ENCODE results near the gene MRGPRG. TPM values are rescaled to one million over a fixed set of nuclear protein-coding genes. Genes with fewer than 3 reads are reported as not detected.
A peak's percentile ranks its signal among the peaks of the same experiment; 100 is the strongest.

MRGPRG gene
- polyA plus RNA-seq, 1 donor = not detected

DNA sequence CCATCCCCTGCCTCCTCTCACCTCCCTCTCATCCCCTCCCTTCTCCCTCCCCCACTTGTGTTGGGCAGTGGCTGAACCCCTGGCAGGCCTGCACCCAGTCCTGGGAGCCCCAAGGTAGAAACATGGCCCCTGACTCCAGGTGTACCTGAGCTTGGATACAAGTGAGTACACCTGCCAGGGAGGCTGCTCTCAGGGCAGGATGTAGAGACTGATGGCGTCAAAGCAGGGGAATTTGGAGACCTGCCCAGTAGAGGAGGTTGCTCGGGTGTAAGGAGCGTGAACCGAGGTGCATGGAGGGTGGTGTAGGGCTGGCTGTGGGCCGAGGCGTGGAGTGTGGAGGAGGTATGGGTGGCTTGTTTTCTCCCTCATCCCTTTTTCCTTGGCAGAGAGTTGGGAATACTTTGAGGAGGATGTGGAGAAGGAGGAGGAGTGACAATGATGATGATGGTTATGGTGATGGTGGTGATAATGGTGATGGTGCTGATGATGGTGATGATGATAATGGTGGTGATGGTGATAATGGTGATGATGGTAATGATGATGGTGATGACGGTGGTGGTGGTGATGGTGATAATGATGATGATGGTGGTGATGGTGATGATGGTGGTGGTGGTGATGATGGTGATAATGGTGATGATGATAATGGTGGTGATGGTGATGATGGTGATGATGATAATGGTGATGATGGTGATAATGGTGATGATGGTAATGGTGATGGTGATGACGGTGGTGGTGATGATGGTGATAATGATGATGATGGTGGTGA lies 12.3 kb downstream of the MRGPRG start:
- no peaks in the 10 kb centered on the region for H3K36me3 ChIP-seq (ENCODE audit: control insufficient read depth, insufficient read depth, low read length)
- DNase-seq = no peak
- peaks cover 38% of the 10 kb centered on the region for H3K27me3 ChIP-seq (ENCODE audit: control insufficient read depth, insufficient read depth, low read length)
- no peak overlapping the region for H3K4me3 ChIP-seq (ENCODE audit: low read length)
- H3K27ac ChIP-seq (ENCODE audit: low read length) = no peak overlapping the region
- H3K4me1 ChIP-seq (ENCODE audit: control insufficient read depth, insufficient read depth, low read length) = peaks cover 16% of the 10 kb centered on the region
- WGBS (ENCODE audit: insufficient coverage, low lambda C conversion rate) = 92% methylated on average over 2 of the region's 8 CpGs
- H3K9me3 ChIP-seq (ENCODE audit: control insufficient read depth, low read depth, low read length) = no peaks in the 10 kb centered on the region

DNA sequence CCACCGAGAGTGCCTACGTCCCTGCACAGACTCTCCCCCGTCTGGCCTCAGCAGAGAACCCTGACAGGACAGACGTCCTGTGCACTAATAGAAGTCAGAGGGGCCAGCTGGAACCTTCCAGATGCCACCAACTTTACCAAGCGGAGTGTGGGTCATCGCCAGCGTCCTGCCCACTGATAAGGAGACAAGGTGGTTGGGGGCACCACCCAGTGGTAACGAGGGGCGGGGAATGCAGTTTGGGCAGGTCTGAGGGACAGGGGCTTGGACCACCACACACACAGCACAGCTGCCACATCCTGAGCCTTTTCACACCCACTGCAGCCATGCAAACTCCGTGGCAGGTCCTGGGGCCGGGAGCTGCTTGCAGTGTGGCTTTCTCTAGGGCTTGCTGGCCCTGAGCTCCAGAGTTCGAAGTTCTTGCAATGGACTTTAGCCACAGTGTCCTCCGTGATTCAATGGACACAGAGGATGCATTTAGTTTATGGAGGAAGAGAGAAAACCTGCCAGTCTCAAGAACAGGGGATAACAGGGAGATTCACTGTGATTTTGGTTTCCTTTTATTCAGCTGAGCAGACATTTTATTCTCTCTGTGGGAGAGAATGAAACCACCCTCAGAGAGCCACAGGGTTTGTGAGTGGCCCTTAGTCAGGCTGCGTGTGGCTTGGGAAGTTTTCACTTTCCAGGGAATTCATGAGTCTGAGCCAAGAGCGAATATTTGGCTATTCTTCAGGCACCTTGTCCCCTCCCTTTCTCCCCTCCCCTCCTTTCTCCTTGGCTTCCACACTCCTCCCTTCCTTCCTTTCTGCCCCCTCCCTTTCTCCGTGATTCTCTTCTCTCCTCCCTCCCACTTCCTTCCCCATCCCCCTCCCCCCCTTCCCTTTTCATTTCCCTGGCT lies 13.1 kb downstream of the MRGPRG start:
- H3K4me3 ChIP-seq (ENCODE audit: low read length) = no peak overlapping the region
- H3K27ac ChIP-seq (ENCODE audit: low read length) = no peak overlapping the region
- H3K4me1 ChIP-seq (ENCODE audit: control insufficient read depth, insufficient read depth, low read length) = peaks cover 16% of the 10 kb centered on the region
- peaks cover 46% of the 10 kb centered on the region for H3K27me3 ChIP-seq (ENCODE audit: control insufficient read depth, insufficient read depth, low read length)
- WGBS (ENCODE audit: insufficient coverage, low lambda C conversion rate) = no CpG with 5 or more reads among the region's 16 CpGs
- DNase-seq = peak in 1 of 2 donors; percentile 21
- H3K9me3 ChIP-seq (ENCODE audit: control insufficient read depth, low read depth, low read length) = no peaks in the 10 kb centered on the region
- no peaks in the 10 kb centered on the region for H3K36me3 ChIP-seq (ENCODE audit: control insufficient read depth, insufficient read depth, low read length)

DNA sequence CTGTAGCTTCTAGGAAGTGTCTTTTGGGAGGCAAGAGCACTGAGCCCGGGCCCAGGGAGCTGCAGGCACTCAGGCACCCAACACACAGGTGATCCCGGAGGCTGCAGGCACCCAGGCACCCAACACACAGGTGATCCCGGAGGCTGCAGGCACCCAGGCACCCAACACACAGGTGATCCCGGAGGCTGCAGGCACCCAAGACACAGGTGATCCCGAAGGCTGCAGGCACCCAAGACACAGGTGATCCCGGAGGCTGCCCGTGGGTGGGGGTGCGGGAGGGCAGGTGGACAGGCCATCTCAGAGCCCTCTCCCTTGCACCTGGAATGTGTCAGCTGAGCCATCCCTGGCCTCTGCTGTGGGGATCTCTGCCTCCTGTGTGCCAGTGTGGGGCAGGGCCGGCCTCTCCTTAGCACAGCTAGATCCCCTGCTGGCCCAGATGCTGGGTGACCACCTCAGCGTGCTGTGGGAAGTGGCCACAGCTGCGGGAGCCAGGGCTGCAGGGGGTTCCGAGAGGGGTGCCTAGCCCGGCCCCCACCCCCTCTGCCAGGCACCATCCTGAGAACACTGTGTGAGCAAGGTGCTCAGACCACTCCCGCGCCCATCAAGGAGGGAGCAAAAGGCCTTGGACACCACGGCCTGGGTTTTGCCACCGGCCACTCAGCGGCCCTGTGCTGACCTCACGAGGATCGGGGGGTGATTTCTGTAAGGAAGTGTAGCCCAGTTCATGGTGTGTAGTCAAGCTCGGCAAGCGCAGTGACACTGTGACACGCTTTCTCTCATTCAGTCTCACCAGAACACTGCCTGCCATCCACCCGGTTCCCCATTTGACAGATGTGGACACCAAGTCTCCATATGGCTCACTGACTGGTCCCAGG lies 14.2 kb downstream of the MRGPRG start:
- WGBS (ENCODE audit: insufficient coverage, low lambda C conversion rate) = no CpG with 5 or more reads among the region's 24 CpGs
- no peaks in the 10 kb centered on the region for H3K9me3 ChIP-seq (ENCODE audit: control insufficient read depth, low read depth, low read length)
- H3K27ac ChIP-seq (ENCODE audit: low read length) = no peak overlapping the region
- no peak for DNase-seq
- no peaks in the 10 kb centered on the region for H3K36me3 ChIP-seq (ENCODE audit: control insufficient read depth, insufficient read depth, low read length)
- peaks cover 16% of the 10 kb centered on the region for H3K4me1 ChIP-seq (ENCODE audit: control insufficient read depth, insufficient read depth, low read length)
- peaks cover 53% of the 10 kb centered on the region for H3K27me3 ChIP-seq (ENCODE audit: control insufficient read depth, insufficient read depth, low read length)
- H3K4me3 ChIP-seq (ENCODE audit: low read length) = no peak overlapping the region

DNA sequence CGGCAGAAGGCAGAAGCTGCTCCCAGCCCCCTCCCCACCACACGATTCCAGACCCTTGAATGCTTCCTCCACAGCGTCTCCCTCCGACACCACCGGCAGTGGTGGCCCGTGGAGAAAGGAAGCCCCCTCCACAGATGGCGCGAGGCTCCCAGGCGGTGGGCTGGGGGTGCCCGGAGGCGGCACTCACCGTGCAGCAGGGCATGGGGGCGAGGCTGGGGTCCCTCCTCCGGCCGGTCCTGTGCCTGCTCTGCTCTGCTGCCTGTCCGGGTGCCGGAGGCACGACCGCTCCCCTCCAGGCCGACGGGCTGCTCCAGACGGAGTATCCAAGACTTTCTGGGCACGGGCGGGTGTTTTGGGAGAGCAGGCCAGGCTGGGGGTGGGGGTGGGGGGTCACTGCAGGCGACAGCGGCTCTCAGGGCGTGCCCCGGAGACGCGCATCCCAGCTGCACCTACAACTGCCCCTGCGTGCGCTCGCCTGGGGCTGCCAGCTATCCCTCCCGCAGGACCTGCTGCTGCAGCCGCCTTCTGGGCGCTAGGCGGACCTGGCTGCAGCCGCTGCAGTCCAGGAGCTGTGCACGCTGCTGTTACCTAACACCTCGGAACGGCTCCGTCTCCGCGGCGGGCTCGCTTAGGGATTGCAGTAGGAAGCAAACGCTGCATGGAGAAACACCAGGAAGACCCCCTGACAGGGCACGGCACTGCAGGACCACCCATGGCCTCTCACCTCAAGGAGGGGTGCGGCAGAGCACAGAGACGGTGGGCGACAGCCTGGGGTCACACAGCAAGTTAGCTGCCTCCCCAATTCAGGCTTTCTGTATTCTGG lies 15.2 kb downstream of the MRGPRG start:
- Histone ChIP-seq H3K4me1 (ENCODE audit: control insufficient read depth, insufficient read depth, low read length) (peaks cover 16% of the 10 kb centered on the region), H3K9me3 (ENCODE audit: control insufficient read depth, low read depth, low read length) (no peaks in the 10 kb centered on the region), H3K4me3 (ENCODE audit: low read length) (no peak overlapping the region), H3K36me3 (ENCODE audit: control insufficient read depth, insufficient read depth, low read length) (no peaks in the 10 kb centered on the region), H3K27me3 (ENCODE audit: control insufficient read depth, insufficient read depth, low read length) (peaks cover 53% of the 10 kb centered on the region), H3K27ac (ENCODE audit: low read length) (no peak overlapping the region)
- DNase-seq = peak in 1 of 2 donors; percentile 17
- no CpG with 5 or more reads among the region's 51 CpGs for WGBS (ENCODE audit: insufficient coverage, low lambda C conversion rate)

DNA sequence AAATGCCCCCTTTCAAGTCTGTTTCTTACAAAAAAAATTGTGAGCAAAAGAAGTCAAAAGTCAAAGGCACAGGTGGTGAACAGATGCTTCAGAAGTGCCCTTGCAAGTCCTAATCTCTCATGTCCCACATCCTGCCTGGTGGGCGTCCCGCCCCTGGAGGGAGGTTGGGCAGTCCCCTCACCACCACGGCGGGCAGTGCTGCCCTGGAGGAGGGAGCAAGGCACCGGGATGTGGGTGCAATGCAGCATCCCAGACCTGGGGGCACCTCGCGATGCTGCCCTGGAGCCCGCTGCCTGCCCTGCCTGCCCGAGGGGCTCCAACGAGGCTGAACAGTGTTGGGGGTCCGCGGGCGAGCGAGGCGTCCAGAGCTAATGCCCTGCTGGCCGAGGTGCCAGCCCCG lies 15.9 kb downstream of the MRGPRG start:
- peaks cover 16% of the 10 kb centered on the region for H3K4me1 ChIP-seq (ENCODE audit: control insufficient read depth, insufficient read depth, low read length)
- no peaks in the 10 kb centered on the region for H3K9me3 ChIP-seq (ENCODE audit: control insufficient read depth, low read depth, low read length)
- H3K27me3 ChIP-seq (ENCODE audit: control insufficient read depth, insufficient read depth, low read length) = peaks cover 53% of the 10 kb centered on the region
- no CpG with 5 or more reads among the region's 17 CpGs for WGBS (ENCODE audit: insufficient coverage, low lambda C conversion rate)
- no peak overlapping the region for H3K27ac ChIP-seq (ENCODE audit: low read length)
- no peak for DNase-seq
- H3K4me3 ChIP-seq (ENCODE audit: low read length) = no peak overlapping the region
- H3K36me3 ChIP-seq (ENCODE audit: control insufficient read depth, insufficient read depth, low read length) = no peaks in the 10 kb centered on the region

DNA sequence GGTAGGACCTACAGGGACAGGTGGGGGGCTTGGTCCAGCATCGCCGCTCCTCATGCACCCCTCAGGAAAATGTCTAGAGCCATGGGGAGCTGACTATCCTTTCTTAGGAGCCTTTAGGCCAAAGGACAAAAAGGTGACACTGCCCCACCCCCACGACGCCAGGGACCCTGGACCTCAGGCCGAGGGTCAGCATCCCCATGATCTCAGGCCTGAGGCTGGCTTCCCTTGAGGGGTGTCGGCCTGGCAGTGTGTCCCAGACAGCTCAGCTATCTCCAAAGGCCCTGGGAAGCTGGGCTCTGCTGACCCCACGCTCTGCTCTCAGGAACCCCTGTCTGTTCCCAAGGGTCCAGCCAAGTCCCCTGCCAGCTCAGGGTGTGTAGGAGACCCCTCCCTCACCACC lies 16.3 kb downstream of the MRGPRG start:
- Histone ChIP-seq H3K27me3 (ENCODE audit: control insufficient read depth, insufficient read depth, low read length) (peaks cover 51% of the 10 kb centered on the region), H3K36me3 (ENCODE audit: control insufficient read depth, insufficient read depth, low read length) (no peaks in the 10 kb centered on the region), H3K27ac (ENCODE audit: low read length) (no peak overlapping the region), H3K9me3 (ENCODE audit: control insufficient read depth, low read depth, low read length) (no peaks in the 10 kb centered on the region), H3K4me1 (ENCODE audit: control insufficient read depth, insufficient read depth, low read length) (peaks cover 16% of the 10 kb centered on the region), H3K4me3 (ENCODE audit: low read length) (no peak overlapping the region)
- no CpG with 5 or more reads among the region's 7 CpGs for WGBS (ENCODE audit: insufficient coverage, low lambda C conversion rate)
- DNase-seq = no peak

DNA sequence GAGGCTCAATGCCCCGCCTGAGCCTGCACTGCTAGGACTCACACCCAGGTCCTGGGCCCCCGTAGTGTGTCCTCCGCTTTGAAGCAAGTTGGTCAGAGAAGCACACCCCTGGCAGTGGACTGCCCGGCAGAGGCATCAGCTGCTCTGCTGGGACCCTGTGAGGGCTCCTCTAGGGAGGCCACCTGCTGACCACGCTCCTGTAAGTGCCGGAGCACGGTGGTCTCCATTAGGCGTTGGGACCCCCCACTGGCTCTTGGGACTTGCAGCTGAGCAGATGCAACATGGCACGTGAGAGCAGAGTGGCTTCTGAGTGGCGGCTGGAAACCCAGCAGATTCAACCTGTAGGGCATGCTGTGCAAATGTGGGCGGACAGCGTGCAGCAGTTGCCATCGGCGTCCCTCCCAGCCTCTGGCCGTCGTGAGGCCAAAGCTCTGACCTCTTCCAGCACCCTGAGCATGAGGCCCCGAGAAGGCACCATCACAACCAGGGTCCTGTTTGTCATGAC lies 16.9 kb downstream of the MRGPRG start:
- no peak overlapping the region for H3K4me3 ChIP-seq (ENCODE audit: low read length)
- no CpG with 5 or more reads among the region's 17 CpGs for WGBS (ENCODE audit: insufficient coverage, low lambda C conversion rate)
- peaks cover 51% of the 10 kb centered on the region for H3K27me3 ChIP-seq (ENCODE audit: control insufficient read depth, insufficient read depth, low read length)
- DNase-seq = no peak
- H3K4me1 ChIP-seq (ENCODE audit: control insufficient read depth, insufficient read depth, low read length) = peaks cover 16% of the 10 kb centered on the region
- H3K36me3 ChIP-seq (ENCODE audit: control insufficient read depth, insufficient read depth, low read length) = no peaks in the 10 kb centered on the region
- no peaks in the 10 kb centered on the region for H3K9me3 ChIP-seq (ENCODE audit: control insufficient read depth, low read depth, low read length)
- H3K27ac ChIP-seq (ENCODE audit: low read length) = no peak overlapping the region

DNA sequence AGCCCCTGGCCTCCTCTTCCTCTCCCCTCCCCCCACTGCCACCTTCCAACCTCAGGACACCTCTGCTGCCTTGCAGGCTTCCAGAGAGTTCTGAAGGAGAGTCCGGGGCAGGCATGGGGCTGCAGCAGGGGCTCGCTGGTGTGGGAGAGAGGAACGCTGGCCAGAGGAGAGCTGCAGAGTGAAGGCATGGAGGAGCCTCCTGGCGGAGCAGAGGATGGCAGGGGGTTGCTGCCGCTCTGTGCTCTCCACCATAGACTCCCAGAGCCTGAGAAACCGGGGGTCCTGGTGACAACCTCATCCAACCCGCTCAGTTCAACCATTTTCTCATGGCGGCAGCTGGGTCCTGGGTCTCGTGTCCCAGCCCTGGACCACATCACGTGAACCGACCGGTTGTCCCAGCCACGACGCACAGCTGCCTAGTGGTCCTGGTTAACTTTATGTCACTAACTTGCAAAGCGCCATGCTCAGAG lies 17.5 kb downstream of the MRGPRG start:
- Histone ChIP-seq H3K36me3 (ENCODE audit: control insufficient read depth, insufficient read depth, low read length) (no peaks in the 10 kb centered on the region), H3K27me3 (ENCODE audit: control insufficient read depth, insufficient read depth, low read length) (peaks cover 51% of the 10 kb centered on the region), H3K9me3 (ENCODE audit: control insufficient read depth, low read depth, low read length) (no peaks in the 10 kb centered on the region), H3K4me1 (ENCODE audit: control insufficient read depth, insufficient read depth, low read length) (peaks cover 15% of the 10 kb centered on the region), H3K27ac (ENCODE audit: low read length) (no peak overlapping the region), H3K4me3 (ENCODE audit: low read length) (no peak overlapping the region)
- no peak for DNase-seq
- WGBS (ENCODE audit: insufficient coverage, low lambda C conversion rate) = no CpG with 5 or more reads among the region's 15 CpGs

DNA sequence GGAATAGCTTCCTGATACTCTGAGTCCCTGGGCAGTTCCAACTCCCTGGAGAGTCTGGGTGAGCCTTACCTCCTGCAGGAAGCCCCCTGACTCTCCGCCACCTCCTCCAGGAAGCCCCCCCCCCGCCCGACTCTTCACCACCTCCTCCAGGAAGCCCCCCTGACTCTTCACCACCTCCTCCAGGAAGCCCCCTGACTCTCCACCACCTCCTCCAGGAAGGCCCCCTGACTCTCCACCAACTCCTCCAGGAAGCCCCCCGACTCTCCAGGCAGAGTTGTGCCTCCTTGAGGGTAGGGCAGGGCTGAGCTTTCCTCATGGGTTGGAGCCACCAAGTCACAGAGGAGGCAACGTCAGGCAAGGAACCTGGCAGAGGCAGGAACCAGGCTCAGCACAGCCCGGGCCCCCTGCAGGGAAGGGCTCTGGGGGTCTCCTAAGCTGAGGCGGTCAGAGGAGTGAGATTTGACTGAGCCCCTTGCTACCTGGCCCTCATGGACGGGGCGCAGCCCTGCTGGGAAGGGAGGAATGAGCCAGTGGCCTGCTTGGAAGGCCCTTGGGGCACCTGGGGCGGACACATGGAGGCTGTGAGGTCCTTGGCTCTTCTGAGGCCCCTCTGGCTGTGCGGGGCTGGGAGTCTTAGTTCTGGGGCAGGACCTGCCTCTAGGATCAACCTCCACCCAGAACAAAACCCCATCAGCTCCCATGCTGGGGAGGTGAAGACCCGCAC lies 18.1 kb downstream of the MRGPRG start:
- Histone ChIP-seq H3K27me3 (ENCODE audit: control insufficient read depth, insufficient read depth, low read length) (peaks cover 51% of the 10 kb centered on the region), H3K27ac (ENCODE audit: low read length) (no peak overlapping the region), H3K36me3 (ENCODE audit: control insufficient read depth, insufficient read depth, low read length) (no peaks in the 10 kb centered on the region), H3K4me1 (ENCODE audit: control insufficient read depth, insufficient read depth, low read length) (peaks cover 15% of the 10 kb centered on the region), H3K9me3 (ENCODE audit: control insufficient read depth, low read depth, low read length) (no peaks in the 10 kb centered on the region), H3K4me3 (ENCODE audit: low read length) (no peak overlapping the region)
- no peak for DNase-seq
- no CpG with 5 or more reads among the region's 12 CpGs for WGBS (ENCODE audit: insufficient coverage, low lambda C conversion rate)

All from large intestine (tissue), 3 donors.